ENCODE results near the gene RHOG.

DNA sequence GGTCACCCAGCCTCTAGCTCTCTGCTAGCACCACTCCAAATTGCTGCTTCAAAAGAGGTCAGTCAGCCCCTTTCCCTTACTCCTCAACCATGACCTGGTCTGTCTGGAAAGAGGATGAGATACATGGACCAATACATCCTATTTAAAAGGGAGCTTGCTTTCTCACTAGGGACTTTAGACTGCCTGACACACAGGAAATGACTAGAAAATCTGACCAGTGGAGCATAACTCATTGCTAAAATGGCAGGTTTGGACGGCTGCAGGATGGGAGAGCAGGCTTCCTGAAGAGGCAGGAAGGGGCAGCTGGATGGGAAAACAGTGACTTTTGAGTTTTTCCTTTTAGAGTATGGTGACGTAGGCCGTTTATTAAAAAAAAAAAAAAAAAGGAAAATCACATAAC, 40.0 kb upstream of the RHOG start:
- TF ChIP-seq, protein P1, sequence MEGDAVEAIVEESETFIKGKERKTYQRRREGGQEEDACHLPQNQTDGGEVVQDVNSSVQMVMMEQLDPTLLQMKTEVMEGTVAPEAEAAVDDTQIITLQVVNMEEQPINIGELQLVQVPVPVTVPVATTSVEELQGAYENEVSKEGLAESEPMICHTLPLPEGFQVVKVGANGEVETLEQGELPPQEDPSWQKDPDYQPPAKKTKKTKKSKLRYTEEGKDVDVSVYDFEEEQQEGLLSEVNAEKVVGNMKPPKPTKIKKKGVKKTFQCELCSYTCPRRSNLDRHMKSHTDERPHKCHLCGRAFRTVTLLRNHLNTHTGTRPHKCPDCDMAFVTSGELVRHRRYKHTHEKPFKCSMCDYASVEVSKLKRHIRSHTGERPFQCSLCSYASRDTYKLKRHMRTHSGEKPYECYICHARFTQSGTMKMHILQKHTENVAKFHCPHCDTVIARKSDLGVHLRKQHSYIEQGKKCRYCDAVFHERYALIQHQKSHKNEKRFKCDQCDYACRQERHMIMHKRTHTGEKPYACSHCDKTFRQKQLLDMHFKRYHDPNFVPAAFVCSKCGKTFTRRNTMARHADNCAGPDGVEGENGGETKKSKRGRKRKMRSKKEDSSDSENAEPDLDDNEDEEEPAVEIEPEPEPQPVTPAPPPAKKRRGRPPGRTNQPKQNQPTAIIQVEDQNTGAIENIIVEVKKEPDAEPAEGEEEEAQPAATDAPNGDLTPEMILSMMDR (IDR thresholded peaks at IDR 0.05; ENCODE audit: low read depth, low read length) = no peak
- no peak for TF ChIP-seq EZH2phosphoT487 (IDR thresholded peaks at IDR 0.05; ENCODE audit: low read depth)
